Fibroblast of villous mesenchyme (primary cell): ENCODE data around the gene RPE65. TPM values are rescaled to one million over a fixed set of nuclear protein-coding genes. Genes with fewer than 3 reads are reported as not detected.
"Not testable (repeated sequence)": the region's sequence is repeated elsewhere in the genome, so short reads cannot be mapped to it uniquely, and the experiment has no call there.

Experiments used
- DNase-seq: peaks from one replicate; pipeline ENCODE4 v3.0.0-alpha.2; 2010; ENCODE audit warnings: low read depth
- H3K4me3 ChIP-seq: 2 replicates; pipeline ENCODE4 v1.5.1; 2011; ENCODE audit warnings: low read depth, mild to moderate bottlenecking, low read length
- CTCF ChIP-seq: IDR thresholded peaks from 2 replicates; pipeline ENCODE4 v1.5.1; 2012; ENCODE audit warnings: low read depth, mild to moderate bottlenecking, low read length; ENCODE audit not compliant: insufficient read depth
- total RNA-seq: library from RNA; depleted of rRNA; stranded (reverse); fragments of >200 nt; gene quantifications from 2 replicates; pipeline ENCODE4 v1.2.3, GENCODE V29; 2012

Gene RPE65
- total RNA-seq, 1 donor = not detected

DNA sequence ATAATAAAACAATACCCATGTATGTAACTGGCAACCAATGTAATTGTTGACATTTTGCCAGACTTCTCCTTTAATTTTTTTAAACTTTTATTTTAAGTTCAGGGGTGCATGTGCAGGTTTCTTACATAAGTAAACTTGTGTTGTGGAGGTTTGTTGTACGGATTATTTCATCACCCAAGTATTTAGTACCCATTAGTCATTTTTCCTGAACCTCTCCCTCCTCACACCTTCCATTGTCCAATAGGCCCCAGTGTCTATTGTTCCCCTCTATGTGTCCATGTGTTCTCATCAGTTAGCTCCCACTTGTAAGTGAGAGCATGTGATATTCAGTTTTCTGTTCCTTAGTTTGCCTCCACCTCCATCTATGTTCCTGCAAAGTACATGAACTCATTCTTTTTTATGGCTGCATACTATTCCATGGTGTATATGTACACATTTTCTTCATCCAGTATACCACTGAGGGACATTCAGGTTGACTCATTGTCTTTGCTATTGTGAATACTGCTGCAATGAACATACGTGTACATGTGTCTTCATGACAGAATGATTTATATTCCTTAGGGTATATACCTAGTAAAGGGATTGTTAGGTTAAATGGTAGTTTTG, 40.4 kb upstream of the RPE65 start:
- H3K4me3 ChIP-seq = no peak overlapping the region
- DNase-seq = no peak
- TF ChIP-seq CTCF = no peak

GRCh38 chr1:68485431-68486022, 35.8 kb upstream of the RPE65 start:
- TF ChIP-seq CTCF = no peak
- DNase-seq = no peak
- H3K4me3 ChIP-seq = no peak overlapping the region

DNA sequence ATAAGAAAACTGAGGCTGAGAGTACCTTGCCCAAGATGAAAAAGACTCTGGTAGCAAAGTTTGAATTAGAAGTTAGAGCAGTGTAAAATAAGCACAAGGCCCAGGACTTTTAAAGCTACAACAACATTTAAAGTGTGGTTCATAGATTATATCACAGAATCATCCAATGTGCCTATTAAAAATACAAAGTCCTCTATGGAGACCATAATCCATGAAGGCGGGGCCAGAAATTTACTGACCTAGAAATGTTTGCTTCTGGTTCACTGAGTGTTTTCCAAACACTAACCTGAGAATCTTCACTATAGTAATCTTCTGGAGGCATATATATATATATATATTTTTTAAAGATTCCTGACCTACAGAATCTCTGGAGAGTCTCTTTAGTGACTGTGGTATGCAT, 34.9 kb upstream of the RPE65 start:
- no peak for TF ChIP-seq CTCF
- DNase-seq = no peak
- no peak overlapping the region for H3K4me3 ChIP-seq

GRCh38 chr1:68481041-68481440, 31.3 kb upstream of the RPE65 start:
- no peak overlapping the region for H3K4me3 ChIP-seq
- no peak for TF ChIP-seq CTCF
- DNase-seq = no peak

- DNase-seq = no peak
- no peak for TF ChIP-seq CTCF
- H3K4me3 ChIP-seq = no peak overlapping the region
Measured at GRCh38 chr1:68479501-68479900, 29.7 kb upstream of the RPE65 start.

- no peak for DNase-seq
- no peak for TF ChIP-seq CTCF
Measured at GRCh38 chr1:68478662-68479061, 28.9 kb upstream of the RPE65 start.

GRCh38 chr1:68476626-68477025, 26.9 kb upstream of the RPE65 start:
- H3K4me3 ChIP-seq, DNase-seq: not testable (repeated sequence)

More at GRCh38 chr1:68478662-68479061, 28.9 kb upstream of the RPE65 start:
- no peak overlapping the region for H3K4me3 ChIP-seq
